ENCODE measurements around the gene ROMO1. TPM values are rescaled to one million over a fixed set of nuclear protein-coding genes. Genes with fewer than 3 reads are reported as not detected.

The ROMO1 gene
- 103 TPM for total RNA-seq

DNA sequence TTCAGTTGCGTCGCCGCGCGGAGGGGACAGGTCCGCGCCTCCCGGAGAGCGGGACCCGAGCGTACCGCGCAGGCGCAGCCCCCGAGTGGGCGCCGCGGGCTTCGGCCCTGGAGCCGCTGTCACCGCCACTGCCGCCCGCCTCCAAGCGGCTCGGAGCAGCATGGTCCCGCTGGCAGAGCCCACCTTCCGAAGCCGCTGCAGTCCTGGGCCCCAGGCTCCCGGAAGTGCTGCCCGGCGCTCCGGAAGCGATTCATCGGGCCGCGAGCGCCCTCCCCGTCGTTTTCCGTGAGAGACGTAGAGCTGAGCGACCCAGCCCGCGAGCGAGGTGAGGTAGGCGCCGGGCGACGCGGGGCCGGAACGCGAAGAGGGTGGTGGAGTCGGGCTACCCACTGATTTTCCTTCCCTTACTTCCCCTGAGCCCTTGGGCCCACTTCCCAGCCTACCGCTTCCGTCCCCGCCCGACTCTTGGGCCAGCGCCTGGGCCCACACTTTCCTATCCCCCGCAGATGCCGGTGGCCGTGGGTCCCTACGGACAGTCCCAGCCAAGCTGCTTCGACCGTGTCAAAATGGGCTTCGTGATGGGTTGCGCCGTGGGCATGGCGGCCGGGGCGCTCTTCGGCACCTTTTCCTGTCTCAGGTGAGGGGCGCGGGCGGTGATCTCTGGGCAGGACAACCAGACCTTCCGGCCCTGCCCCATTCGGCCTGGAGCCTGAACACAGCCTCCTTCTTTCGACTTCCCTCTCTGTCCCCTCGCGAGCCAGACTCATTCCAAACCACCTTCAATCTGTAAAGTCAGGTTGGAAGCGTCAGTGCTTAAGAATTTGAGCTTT, at the start of gene ROMO1, which contains the start of gene NFS1:
Gene ROMO1 (plus strand): TSS at position 279 of the 830 bp plus-strand sequence. CDS start 228 bp downstream, at position 507.
Gene NFS1 (minus strand): TSS at position 226 of the 830 bp plus-strand sequence. CDS start 64 bp downstream, at position 162.
- Histone ChIP-seq H3K27me3 (ENCODE audit: control insufficient read depth in 3 of 3, insufficient read depth in 3 of 3, low read length in 3 of 3) (no peaks in the 10 kb centered on the region), H3K9me3 (ENCODE audit: control insufficient read depth in 3 of 3, low read length in 3 of 3) (no peaks in the 10 kb centered on the region), H3K4me1 (ENCODE audit: control insufficient read depth in 3 of 3, insufficient read depth in 3 of 3, low read length in 3 of 3) (peaks cover 33 to 34% (median 33%) of the 10 kb centered on the region in 3 donors), H3K36me3 (ENCODE audit: control insufficient read depth in 3 of 3, insufficient read depth in 3 of 3, low read length in 3 of 3) (peaks cover 26 to 30% (median 27%) of the 10 kb centered on the region in 3 donors), H3K4me3 (ENCODE audit: low read length in 3 of 3) (peak within 1 kb of the TSS; percentile 79 to 98 (median 96)), H3K9ac (ENCODE audit: low read depth in 1 of 3, low read length in 3 of 3) (peak within 1 kb of the TSS; percentile 90 to 99 (median 98)), H3K27ac (ENCODE audit: low read depth, low read length) (peak within 1 kb of the TSS; percentile 95)

DNA sequence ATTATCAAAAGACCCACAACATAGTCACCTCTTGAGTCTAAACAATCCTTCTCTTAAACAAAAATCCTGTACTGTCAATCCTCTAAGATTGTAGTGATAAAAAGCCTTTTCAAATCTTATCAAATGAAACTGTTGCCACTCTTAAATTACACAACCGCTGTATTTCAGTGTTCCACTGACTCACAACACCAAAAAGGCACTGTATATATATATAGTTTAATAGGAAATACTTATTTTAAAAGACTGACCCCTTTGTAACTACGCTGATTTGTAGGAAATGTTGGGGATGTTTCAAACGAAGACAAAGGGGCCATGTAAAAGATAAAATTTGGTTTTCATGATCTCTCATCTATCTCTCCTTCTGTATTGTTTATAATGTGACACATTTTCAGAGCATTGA, 48.6 kb upstream of the ROMO1 start:
- H3K36me3 ChIP-seq (ENCODE audit: control insufficient read depth in 3 of 3, insufficient read depth in 3 of 3, low read length in 3 of 3): peaks cover 19 to 24% (median 23%) of the 10 kb centered on the region in 3 donors
- peaks cover 3 to 16% (median 4%) of the 10 kb centered on the region in 3 donors for H3K4me1 ChIP-seq (ENCODE audit: control insufficient read depth in 3 of 3, insufficient read depth in 3 of 3, low read length in 3 of 3)
- H3K9ac ChIP-seq (ENCODE audit: low read depth in 1 of 3, low read length in 3 of 3): no peak overlapping the region
- H3K27me3 ChIP-seq (ENCODE audit: control insufficient read depth in 3 of 3, insufficient read depth in 3 of 3, low read length in 3 of 3): no peaks in the 10 kb centered on the region
- no peaks in the 10 kb centered on the region for H3K9me3 ChIP-seq (ENCODE audit: control insufficient read depth in 3 of 3, low read length in 3 of 3)
- no peak overlapping the region for H3K27ac ChIP-seq (ENCODE audit: low read depth, low read length)
- no peak overlapping the region for H3K4me3 ChIP-seq (ENCODE audit: low read length in 3 of 3)

DNA sequence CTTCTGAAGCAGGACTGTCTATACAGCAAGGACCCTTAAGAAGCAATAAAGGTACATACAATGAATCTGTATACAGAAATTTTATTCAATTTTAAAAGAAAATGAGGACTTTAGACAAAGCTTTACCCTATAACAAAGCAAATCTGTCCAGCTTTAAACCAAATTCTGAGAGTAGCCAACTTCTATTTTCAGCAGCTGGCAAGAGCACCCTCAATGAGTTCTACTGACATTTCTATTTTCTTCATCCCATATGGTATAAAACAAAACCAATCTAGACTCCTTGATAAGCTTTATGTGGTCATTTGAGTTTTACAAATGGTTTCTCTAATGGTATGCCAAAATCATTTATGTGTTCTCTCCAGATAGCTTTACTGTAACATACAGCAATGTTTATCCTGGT, 47.2 kb upstream of the ROMO1 start:
- no peak overlapping the region for H3K27ac ChIP-seq (ENCODE audit: low read depth, low read length)
- H3K9me3 ChIP-seq (ENCODE audit: control insufficient read depth in 3 of 3, low read length in 3 of 3): no peaks in the 10 kb centered on the region
- no peak overlapping the region for H3K9ac ChIP-seq (ENCODE audit: low read depth in 1 of 3, low read length in 3 of 3)
- peaks cover 19 to 24% (median 23%) of the 10 kb centered on the region in 3 donors for H3K36me3 ChIP-seq (ENCODE audit: control insufficient read depth in 3 of 3, insufficient read depth in 3 of 3, low read length in 3 of 3)
- no peak overlapping the region for H3K4me3 ChIP-seq (ENCODE audit: low read length in 3 of 3)
- peaks cover 3 to 16% (median 4%) of the 10 kb centered on the region in 3 donors for H3K4me1 ChIP-seq (ENCODE audit: control insufficient read depth in 3 of 3, insufficient read depth in 3 of 3, low read length in 3 of 3)
- H3K27me3 ChIP-seq (ENCODE audit: control insufficient read depth in 3 of 3, insufficient read depth in 3 of 3, low read length in 3 of 3): no peaks in the 10 kb centered on the region

DNA sequence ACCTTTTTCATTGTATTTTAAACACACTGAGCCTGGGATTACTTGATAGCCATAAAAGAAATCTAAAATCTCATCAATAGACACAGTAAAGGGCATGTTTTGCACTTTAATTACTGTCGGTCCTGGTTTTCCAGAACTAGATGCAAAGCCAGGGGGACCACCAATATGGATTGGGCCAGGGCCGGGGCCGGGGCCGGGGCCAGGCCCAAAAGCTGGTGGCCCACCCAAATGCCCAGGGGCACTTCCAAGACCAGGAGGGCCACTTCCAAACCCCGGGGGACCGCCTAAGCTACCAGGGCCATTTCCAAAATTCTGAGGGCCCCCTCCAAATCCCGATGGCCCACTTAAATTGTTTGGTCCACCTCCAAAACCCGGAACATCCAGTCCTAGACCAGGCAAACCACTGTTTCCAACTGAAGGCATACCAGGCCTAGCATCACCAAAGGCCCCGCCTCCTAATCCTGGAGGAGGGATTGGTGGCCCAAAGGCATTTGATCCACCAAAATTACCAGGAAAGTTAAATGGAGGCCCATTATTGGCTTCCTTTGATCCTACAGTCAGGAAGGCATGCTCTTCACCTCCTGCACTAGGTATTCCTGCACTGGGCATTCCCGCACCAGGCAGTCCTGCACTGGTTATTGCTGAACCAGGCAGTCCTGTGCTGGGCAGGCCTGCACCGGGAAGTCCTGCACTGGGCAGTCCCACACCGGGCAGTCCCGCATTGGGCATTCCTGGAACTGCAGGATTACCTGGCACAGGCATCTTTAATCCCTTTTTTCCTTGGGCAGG, 46.4 kb upstream of the ROMO1 start:
- no peaks in the 10 kb centered on the region for H3K27me3 ChIP-seq (ENCODE audit: control insufficient read depth in 3 of 3, insufficient read depth in 3 of 3, low read length in 3 of 3)
- H3K9ac ChIP-seq (ENCODE audit: low read depth in 1 of 3, low read length in 3 of 3): no peak overlapping the region
- no peak overlapping the region for H3K27ac ChIP-seq (ENCODE audit: low read depth, low read length)
- peaks cover 19 to 24% (median 23%) of the 10 kb centered on the region in 3 donors for H3K36me3 ChIP-seq (ENCODE audit: control insufficient read depth in 3 of 3, insufficient read depth in 3 of 3, low read length in 3 of 3)
- H3K9me3 ChIP-seq (ENCODE audit: control insufficient read depth in 3 of 3, low read length in 3 of 3): no peaks in the 10 kb centered on the region
- H3K4me1 ChIP-seq (ENCODE audit: control insufficient read depth in 3 of 3, insufficient read depth in 3 of 3, low read length in 3 of 3): peaks cover 6 to 22% (median 8%) of the 10 kb centered on the region in 3 donors
- no peak overlapping the region for H3K4me3 ChIP-seq (ENCODE audit: low read length in 3 of 3)

DNA sequence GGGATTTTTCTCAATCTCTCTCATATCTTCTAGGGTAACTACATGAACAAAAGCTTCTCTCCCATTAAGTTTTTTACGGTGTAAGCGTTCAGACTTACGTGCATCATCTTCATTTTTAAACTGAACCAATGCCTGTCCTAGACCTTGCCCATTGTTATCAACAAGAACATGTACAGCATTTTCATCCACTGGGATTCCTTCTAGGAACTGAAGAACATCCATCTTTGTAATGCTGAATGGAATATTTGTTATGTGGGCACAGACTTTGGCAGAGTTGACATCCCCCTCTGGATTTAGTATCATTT, 45.8 kb upstream of the ROMO1 start:
- Histone ChIP-seq H3K36me3 (ENCODE audit: control insufficient read depth in 3 of 3, insufficient read depth in 3 of 3, low read length in 3 of 3) (peaks cover 19 to 24% (median 23%) of the 10 kb centered on the region in 3 donors), H3K4me3 (ENCODE audit: low read length in 3 of 3) (no peak overlapping the region), H3K27me3 (ENCODE audit: control insufficient read depth in 3 of 3, insufficient read depth in 3 of 3, low read length in 3 of 3) (no peaks in the 10 kb centered on the region), H3K27ac (ENCODE audit: low read depth, low read length) (no peak overlapping the region), H3K4me1 (ENCODE audit: control insufficient read depth in 3 of 3, insufficient read depth in 3 of 3, low read length in 3 of 3) (peaks cover 6 to 22% (median 8%) of the 10 kb centered on the region in 3 donors), H3K9me3 (ENCODE audit: control insufficient read depth in 3 of 3, low read length in 3 of 3) (no peaks in the 10 kb centered on the region), H3K9ac (ENCODE audit: low read depth in 1 of 3, low read length in 3 of 3) (no peak overlapping the region)

- H3K9me3 ChIP-seq (ENCODE audit: control insufficient read depth in 3 of 3, low read length in 3 of 3): no peaks in the 10 kb centered on the region
- no peak overlapping the region for H3K4me3 ChIP-seq (ENCODE audit: low read length in 3 of 3)
- H3K9ac ChIP-seq (ENCODE audit: low read depth in 1 of 3, low read length in 3 of 3): no peak overlapping the region
- H3K36me3 ChIP-seq (ENCODE audit: control insufficient read depth in 3 of 3, insufficient read depth in 3 of 3, low read length in 3 of 3): peaks cover 19 to 24% (median 23%) of the 10 kb centered on the region in 3 donors
- H3K27ac ChIP-seq (ENCODE audit: low read depth, low read length): no peak overlapping the region
- no peaks in the 10 kb centered on the region for H3K27me3 ChIP-seq (ENCODE audit: control insufficient read depth in 3 of 3, insufficient read depth in 3 of 3, low read length in 3 of 3)
- peaks cover 8 to 22% (median 10%) of the 10 kb centered on the region in 3 donors for H3K4me1 ChIP-seq (ENCODE audit: control insufficient read depth in 3 of 3, insufficient read depth in 3 of 3, low read length in 3 of 3)
Measured at GRCh38 chr20:35653893-35654292, 45.3 kb upstream of the ROMO1 start.

- Histone ChIP-seq H3K36me3 (ENCODE audit: control insufficient read depth in 3 of 3, insufficient read depth in 3 of 3, low read length in 3 of 3) (peaks cover 19 to 24% (median 23%) of the 10 kb centered on the region in 3 donors), H3K9me3 (ENCODE audit: control insufficient read depth in 3 of 3, low read length in 3 of 3) (no peaks in the 10 kb centered on the region), H3K4me3 (ENCODE audit: low read length in 3 of 3) (no peak overlapping the region), H3K4me1 (ENCODE audit: control insufficient read depth in 3 of 3, insufficient read depth in 3 of 3, low read length in 3 of 3) (peaks cover 8 to 22% (median 12%) of the 10 kb centered on the region in 3 donors), H3K27me3 (ENCODE audit: control insufficient read depth in 3 of 3, insufficient read depth in 3 of 3, low read length in 3 of 3) (no peaks in the 10 kb centered on the region), H3K9ac (ENCODE audit: low read depth in 1 of 3, low read length in 3 of 3) (no peak overlapping the region), H3K27ac (ENCODE audit: low read depth, low read length) (no peak overlapping the region)
Measured at GRCh38 chr20:35654415-35654814, 44.8 kb upstream of the ROMO1 start.

DNA sequence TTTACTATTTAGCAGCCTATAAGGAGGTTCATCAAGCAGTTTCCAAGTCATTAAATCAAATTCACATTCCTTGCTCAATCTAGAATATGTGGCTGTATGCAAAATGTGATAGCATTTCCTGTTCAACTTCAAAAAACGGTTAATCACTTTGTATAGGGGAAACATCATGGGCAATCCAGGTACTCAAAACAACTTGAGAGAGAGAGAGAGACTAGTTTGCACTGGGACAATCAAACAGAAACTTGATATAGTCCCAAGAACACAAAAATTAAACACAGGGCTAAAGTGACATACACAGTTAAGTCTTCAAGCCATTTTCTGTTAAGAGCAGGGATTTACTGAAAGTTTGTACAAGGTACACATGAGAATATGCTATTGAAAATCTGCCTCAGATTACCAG, 41.9 kb upstream of the ROMO1 start:
- H3K36me3 ChIP-seq (ENCODE audit: control insufficient read depth in 3 of 3, insufficient read depth in 3 of 3, low read length in 3 of 3): peaks cover 19 to 24% (median 23%) of the 10 kb centered on the region in 3 donors
- no peak overlapping the region for H3K9ac ChIP-seq (ENCODE audit: low read depth in 1 of 3, low read length in 3 of 3)
- no peaks in the 10 kb centered on the region for H3K27me3 ChIP-seq (ENCODE audit: control insufficient read depth in 3 of 3, insufficient read depth in 3 of 3, low read length in 3 of 3)
- no peaks in the 10 kb centered on the region for H3K9me3 ChIP-seq (ENCODE audit: control insufficient read depth in 3 of 3, low read length in 3 of 3)
- peaks cover 21 to 32% (median 31%) of the 10 kb centered on the region in 3 donors for H3K4me1 ChIP-seq (ENCODE audit: control insufficient read depth in 3 of 3, insufficient read depth in 3 of 3, low read length in 3 of 3)
- H3K4me3 ChIP-seq (ENCODE audit: low read length in 3 of 3): no peak overlapping the region
- no peak overlapping the region for H3K27ac ChIP-seq (ENCODE audit: low read depth, low read length)

DNA sequence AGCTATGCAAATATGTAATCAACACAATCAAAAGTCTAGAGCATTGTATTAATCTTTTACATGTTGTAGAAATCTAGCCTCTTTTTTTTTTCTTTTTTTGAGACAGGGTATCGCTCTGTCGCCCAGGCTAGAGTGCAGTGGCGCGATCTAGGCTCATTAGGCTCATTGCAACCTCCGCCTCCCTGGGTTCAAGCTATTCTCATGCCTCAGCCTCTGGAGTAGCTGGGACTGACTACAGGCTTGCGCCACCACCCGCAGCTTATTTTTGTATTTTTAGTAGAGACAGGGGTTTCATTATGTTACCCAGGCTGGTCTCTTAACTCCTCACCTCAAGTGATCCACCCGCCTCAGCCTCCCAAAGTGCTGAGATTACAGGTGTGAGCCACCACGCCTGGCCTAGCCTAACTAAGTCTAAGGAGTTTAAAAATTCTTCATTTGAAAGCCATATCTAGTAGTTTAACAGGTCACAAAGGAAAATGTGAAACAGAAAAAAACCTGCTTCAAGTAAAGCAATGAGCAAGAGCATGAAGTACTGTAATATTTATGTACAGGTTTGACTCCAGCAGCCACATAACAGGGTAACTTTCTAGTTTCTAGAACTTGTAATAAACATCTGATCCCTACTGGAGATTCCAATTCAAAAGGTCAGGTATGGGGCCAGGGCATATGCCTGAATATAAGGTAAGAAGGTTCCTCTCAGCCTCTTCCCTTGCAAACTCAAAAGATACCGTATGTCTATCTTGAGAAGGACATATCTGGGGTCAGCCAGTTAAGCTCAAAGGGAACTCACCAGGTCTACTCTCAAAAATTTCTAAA, 38.9 kb upstream of the ROMO1 start:
- peaks cover 29 to 44% (median 40%) of the 10 kb centered on the region in 3 donors for H3K4me1 ChIP-seq (ENCODE audit: control insufficient read depth in 3 of 3, insufficient read depth in 3 of 3, low read length in 3 of 3)
- no peak overlapping the region for H3K27ac ChIP-seq (ENCODE audit: low read depth, low read length)
- H3K9ac ChIP-seq (ENCODE audit: low read depth in 1 of 3, low read length in 3 of 3): no peak overlapping the region
- peak overlapping the region in 1 of 3 donors; percentile 12 for H3K4me3 ChIP-seq (ENCODE audit: low read length in 3 of 3)
- H3K9me3 ChIP-seq (ENCODE audit: control insufficient read depth in 3 of 3, low read length in 3 of 3): no peaks in the 10 kb centered on the region
- peaks cover 0 to under 1% (median 0%) of the 10 kb centered on the region in 3 donors for H3K36me3 ChIP-seq (ENCODE audit: control insufficient read depth in 3 of 3, insufficient read depth in 3 of 3, low read length in 3 of 3)
- no peaks in the 10 kb centered on the region for H3K27me3 ChIP-seq (ENCODE audit: control insufficient read depth in 3 of 3, insufficient read depth in 3 of 3, low read length in 3 of 3)
